NCI-H1417 (cell line): ENCODE measurements around the gene TSSK3.

Source experiments
- DNase-seq, 3 experiments: peaks; one replicate each; lab custom pipeline; 2025; lab: John Stamatoyannopoulos, UW

TSSK3 gene, protein sequence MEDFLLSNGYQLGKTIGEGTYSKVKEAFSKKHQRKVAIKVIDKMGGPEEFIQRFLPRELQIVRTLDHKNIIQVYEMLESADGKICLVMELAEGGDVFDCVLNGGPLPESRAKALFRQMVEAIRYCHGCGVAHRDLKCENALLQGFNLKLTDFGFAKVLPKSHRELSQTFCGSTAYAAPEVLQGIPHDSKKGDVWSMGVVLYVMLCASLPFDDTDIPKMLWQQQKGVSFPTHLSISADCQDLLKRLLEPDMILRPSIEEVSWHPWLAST

DNA sequence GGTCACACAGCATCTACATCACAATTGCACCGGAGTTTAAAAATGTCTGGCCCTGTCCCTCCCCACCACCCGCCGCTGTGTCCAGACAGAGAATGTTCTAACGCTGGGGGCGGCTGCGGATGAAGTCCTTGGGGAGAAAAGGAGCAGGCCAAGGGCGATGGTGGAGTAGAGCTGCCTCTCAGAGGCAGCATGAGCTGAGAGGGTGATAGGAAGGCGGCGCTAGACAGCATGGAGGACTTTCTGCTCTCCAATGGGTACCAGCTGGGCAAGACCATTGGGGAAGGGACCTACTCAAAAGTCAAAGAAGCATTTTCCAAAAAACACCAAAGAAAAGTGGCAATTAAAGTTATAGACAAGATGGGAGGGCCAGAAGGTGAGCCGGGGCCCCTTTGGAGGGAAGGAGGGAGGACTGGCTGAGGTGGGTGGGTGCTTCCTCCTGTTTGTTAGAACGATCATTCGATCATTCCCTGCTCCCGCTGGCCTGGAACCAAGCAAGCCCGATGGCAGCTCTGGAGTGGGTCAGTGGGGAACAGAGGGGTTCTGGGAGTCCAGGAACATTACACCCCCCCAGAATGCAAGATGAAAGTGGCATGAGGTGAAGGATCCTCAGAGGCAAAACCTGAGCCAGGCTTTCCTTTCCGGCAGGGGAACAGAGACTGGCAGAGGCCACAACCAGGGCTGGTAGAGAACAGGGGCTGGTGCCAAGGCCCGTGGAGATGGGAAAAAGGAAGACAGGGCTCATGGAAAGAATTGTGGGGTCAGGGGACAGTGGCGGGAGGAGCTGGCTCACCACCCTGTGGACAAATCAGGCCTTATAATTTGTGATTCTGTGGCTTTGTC, at the start of gene TSSK3, which contains the start of gene FAM229A:
TSSK3 (plus strand) TSS at position 66 of the 840 bp plus-strand sequence; CDS start at position 229, 163 bp downstream.
FAM229A (minus strand) TSS at position 12 of the 840 bp plus-strand sequence. CDS start 394 bp downstream, outside the sequence.
- DNase-seq: no peak

DNA sequence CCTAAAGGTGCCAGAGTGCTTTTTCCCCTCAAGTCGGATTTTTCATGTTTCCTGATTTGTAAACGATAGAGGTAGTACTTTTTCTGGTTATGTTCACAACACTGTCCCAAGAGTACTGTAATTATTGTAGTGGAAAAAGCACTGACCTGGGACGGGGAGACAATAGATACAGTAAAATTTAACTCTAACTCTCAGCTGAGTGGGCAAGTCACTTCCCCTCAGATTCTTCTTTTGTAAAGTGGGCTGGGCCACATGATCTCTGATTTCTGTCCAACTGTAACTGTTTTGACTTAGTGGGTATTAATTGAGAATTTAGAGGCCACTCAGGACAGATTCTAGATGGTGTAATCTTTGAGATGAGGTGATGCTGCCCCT, 45.4 kb upstream of the TSSK3 start:
- DNase-seq: no peak

DNA sequence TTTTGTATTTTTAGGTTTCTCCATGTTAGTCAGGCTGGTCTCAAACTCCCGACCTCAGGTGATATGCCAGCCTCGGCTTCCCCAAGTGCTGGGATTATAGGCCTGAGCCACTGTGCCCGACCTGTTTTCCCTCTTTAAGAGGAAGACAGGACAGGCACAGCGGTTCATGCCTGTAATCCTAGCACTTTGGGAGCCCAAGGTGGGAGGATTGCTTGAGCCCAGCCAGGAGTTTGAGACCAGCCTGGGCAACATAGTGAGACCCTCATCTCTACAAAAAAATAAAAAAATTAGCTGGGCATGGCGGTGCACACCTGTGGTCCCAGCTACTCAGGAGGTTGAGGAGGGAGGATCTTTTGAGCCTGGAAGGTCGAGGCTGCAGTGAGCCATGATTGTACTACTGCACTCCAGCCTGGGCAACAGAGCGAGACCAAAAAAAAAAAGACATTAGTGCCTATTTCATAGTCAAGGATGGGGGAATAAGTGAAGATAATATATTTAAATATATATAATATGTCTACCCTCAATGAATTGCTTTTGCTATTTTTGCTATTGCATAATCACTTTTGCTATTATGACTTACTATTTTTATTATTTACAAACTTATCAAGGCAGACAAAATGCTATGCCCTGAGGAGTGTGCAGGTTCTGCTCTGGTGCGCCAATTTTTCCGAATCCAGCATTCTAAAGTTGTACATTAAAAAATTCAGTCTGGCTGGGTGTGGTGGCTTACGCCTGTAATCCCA, 44.0 kb upstream of the TSSK3 start:
- no peak for DNase-seq

DNA sequence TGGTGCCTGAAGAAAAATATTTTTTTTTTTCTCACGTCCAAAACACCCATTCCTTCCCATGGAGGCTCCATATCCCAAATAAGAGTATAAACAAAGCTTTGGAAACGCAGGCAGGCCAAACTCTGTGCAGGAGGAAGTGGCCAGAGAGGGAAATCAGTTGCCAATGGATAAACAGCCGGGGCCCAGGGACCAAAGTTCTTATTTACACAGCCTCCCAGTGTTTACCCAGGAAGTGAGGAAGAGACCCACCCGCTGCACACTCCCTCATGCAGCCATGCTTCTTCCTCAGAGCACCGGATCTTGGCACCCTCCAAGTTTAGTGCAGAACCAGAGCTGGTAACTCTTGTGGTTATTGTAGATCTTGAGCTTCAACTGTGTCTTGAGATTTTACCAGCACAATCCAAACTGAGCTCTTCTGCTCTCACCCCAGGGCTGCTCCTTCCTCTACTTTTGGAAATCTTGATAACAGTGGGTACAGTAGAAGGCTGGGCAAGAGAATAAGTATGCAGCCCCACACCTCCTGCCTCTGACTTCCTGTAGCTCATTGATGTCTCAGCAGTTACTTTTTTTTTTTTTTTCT, 40.5 kb upstream of the TSSK3 start:
- DNase-seq: no peak

DNA sequence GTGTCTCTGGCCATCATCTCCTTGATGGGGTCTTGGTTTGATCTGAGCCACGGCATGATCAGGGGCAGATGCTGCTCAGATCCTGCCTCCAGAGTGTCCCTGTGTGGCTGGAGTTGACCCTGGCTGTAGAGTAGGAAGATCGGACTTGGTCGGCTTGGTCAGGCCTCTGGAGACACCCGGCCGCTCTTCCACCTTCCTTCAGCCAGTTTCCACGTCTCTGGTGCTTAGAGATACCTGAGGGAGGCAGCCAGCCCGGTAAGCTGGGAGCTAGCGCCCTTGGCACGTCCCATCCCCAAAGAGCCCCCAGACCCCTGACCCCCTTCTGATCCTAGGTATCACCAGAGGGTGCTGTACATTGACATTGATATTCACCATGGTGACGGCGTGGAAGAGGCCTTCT, 35.1 kb upstream of the TSSK3 start:
- no peak for DNase-seq

DNA sequence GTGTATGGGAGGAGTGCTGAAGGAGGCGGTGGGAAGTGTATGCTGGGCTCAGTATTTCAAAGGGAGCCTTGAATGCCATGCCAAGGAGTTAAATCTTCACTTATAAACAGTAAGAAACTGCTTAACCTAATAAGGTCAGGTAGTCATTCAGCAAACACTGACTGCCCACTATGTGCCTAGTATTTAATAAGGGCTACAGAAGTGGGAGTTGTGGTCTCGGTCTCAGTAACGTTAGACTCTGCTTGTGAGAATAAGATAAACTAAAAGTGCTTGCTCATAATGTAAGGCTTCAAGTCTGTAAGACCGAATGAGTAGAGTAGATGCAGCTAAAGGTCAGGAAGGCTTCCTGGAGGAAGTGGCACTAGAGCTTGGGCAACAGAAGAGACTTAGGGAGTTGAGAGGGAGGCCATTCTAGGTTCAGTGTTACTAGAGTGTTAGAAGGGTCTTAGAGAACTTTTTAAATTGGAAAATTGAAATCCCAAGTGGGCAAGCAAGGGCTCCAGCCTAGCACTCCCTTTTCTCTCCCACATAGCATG, 32.3 kb upstream of the TSSK3 start:
- no peak for DNase-seq

DNA sequence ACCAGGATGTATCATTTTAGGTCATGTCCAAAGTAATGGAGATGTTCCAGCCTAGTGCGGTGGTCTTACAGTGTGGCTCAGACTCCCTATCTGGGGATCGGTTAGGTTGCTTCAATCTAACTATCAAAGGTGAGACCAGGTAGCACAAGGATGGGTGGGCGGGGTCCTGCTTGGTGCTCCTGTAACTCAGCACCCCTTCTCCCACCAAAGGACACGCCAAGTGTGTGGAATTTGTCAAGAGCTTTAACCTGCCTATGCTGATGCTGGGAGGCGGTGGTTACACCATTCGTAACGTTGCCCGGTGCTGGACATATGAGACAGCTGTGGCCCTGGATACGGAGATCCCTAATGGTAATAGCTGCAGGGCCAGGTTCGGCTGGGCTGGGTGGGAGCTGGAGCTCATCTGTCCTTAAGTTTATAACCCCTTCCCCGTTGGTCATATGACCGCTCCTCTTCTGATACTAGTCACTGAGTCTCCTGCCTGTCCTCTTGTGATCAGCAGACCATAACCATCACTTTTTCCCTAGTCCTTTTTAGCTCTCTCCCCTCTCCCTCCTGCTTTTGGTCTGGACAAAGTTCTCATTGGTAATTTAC, 31.7 kb upstream of the TSSK3 start:
- no peak for DNase-seq

DNA sequence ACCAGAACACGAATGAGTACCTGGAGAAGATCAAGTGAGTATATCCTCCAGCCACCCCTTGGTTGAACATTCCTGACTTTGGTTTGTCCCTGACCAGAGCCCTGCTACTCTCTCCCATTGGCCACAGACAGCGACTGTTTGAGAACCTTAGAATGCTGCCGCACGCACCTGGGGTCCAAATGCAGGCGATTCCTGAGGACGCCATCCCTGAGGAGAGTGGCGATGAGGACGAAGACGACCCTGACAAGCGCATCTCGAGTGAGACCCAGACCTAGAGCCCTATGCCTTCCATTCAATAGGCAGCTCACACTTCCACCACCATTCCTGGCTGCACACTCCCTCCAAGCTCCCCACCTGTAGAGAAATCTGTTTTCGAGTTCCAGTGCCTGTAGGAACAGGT, 30.8 kb upstream of the TSSK3 start:
- DNase-seq: peak in 1 of 3 experiments; percentile 25

DNA sequence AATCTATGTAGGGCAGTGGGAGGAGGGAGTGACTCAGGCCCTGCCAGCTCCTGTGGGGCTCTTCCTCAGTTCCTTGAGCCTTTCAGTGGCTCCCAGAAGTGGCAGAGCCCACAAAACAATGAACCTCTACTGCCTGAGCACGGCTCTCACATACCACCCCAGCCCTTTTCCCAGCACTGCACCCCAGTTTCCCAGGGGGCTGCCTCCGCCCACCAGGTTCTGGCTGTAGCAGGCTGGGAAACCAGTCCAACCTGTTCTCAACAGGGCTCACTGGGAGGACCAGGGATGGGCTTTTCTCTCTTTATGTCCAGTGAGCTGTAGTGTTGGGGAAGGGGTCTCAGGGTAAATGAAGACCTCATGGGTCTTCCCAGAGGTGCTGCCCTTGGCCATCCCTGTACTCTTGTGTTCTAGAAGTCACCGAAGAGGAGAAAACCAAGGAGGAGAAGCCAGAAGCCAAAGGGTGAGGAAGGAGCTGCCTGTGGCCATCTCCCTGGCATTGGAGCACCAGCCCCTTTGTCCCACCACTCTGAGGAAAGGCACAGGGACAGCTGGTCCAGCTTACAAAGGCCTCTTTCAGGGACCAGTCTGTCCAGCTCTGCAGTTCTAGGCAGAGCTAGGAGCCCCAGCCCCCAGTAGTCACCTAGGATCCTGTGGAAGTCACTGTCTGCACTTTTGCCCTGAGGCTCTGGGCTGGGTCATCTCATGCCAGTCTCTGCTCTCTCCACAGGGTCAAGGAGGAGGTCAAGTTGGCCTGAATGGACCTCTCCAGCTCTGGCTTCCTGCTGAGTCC, 29.9 kb upstream of the TSSK3 start:
- peak in 1 of 3 experiments; percentile 44 for DNase-seq

DNA sequence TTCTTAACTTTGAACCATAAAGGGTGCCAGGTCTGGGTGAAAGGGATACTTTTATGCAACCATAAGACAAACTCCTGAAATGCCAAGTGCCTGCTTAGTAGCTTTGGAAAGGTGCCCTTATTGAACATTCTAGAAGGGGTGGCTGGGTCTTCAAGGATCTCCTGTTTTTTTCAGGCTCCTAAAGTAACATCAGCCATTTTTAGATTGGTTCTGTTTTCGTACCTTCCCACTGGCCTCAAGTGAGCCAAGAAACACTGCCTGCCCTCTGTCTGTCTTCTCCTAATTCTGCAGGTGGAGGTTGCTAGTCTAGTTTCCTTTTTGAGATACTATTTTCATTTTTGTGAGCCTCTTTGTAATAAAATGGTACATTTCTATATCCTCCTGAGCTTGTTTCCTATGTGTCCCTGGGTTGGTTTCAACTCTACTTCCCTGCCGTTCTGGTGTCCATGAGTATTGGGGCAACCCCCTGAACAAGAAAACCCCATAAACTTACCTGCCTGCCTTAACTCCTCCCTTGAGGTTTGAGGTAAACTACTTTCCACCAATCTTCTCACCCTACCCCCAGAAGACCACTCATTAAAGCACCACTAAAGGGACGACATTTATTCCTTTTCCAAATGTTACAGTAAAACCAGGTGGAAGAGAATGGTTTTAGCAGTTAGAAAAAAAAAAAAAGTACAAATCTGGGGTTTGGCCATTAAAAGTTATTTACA, 28.9 kb upstream of the TSSK3 start:
- DNase-seq: no peak

DNA sequence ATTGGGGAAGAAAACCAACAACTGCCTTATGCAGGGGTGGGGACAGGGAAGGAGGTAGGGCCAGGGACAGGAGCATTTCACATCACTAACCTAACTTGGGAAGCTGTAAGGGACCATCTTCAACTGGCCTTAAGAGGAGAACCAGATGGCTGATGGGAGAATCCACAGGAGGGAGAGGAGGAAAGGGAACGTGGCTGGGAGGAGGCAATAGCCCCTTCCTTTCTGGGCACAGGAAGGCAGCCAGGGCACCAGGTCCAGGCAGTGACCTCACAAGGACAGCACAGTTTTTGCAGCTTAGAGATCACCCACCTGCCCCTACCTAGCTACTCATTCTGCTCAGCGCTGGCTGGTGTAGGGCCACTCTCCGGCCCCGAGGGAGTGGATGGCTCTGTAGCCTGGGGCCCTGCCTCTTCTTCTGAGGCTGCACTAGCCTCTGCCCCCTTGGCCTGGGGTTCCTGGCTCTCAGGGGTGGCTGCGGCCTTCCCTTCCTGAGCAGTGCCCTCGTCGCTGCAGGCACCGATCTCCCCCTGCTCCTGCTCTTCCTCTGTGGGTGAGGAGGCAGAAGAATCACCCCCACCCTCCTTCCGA, 28.0 kb upstream of the TSSK3 start:
- peak in 1 of 3 experiments; percentile 56 for DNase-seq

DNA sequence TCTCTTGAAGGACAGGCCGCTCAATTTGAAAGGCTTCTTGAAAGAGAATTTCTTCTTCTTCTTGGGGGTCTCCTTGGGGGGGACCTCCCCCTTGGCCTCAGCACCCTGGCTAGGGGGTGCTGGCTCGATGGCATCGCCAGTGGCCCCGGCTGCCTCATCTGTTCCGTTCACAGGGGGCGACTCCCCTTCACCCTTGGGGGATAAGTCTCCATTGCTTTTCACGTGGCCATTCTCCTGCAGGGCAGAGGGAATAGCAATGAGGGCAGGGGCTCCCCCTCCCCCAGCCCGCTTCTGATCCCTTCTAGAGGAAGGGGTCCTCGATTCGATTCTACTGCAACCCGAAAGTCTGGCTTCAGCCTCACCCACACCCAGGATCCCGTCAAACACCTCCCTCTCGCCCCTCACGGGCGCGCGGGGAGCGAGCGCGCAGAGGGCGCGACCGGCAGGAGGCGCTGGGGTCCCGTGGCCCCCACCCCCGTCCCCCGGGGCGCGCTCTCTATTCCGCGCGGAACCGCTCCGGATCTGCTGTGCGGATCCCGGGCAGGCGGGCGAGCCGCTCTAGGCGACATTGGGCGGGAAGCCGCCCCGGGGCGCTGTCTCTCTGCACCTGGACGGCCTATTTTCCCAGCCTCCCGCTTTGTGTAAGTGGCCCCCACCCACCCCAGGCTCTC, 27.3 kb upstream of the TSSK3 start:
- DNase-seq: peak; percentile 64 to 69 (median 64)

DNA sequence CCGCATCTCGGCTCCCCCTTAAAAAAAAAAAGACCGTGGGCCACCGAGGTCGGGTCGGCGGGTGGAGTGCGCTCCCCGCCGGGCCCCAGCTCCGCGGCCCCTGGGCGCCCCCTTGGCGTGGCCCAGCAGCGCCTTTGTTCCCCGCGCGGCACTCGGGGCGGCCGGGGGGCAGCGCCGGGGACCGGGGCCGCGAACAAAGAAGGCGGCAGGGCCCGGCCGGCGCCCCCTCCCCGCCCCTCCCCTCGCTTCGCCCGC, 26.9 kb upstream of the TSSK3 start:
- no peak for DNase-seq

DNA sequence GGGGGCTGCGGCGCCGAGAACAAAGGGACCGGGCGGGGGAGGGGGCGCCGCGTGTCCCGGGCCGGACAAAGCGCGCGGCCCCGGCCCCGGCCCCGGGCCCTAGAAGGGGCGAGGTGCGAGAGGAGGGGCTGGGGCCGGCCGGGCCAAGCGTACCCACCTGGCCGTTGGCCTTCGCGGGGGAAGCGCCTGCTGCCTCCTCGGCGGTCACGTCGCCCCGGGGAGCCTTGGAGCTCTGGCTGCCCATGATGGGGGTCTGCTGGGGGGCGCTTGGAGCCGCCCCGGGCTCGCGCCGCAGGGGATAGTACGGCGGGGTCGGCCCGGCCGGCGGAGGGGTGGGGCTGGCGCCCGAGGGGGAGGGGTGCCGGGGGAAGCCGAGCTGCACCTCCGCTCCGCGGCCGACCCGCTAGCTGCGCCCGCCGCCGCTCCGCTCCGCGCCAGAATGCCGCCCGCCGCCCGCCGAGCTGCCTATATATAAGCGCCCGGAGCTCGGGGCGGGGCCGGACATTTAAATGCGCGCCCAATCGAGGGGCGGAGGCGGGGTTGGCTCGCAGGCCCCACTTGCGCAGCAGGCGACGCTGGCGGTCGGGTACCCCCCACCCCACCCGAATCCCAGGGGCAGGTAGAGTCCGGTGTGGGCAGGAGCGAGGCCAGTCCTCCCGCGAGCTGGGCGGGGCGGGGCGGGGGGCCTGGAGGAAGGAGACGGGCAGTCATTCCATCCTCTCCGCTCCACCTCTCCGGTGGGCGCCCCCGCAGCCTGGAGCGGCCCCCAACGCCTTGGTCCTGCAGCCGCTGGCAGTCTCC, 26.3 kb upstream of the TSSK3 start, which contains the start of gene MARCKSL1:
MARCKSL1 (minus strand) TSS at position 444 of the 801 bp plus-strand sequence; CDS start at position 244, 200 bp downstream.
- peak; percentile 78 to 87 (median 83) for DNase-seq

DNA sequence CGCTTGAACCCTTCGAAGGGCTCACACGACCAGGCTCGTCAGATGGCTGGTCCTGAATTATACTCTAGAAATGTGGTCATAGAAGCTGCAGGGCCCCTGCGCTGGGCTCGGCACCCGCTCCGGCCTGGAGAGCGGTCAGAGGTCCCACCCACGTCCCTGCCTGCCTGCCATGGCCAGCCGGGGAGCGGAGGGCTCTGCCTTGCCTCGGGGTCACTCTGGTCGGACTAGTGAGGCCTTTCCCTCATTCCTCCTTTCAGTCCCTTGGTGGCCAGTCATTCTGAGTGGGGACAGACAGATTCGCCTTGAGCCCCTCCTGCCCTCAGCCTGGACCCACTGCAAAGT, 25.8 kb upstream of the TSSK3 start:
- no peak for DNase-seq

DNA sequence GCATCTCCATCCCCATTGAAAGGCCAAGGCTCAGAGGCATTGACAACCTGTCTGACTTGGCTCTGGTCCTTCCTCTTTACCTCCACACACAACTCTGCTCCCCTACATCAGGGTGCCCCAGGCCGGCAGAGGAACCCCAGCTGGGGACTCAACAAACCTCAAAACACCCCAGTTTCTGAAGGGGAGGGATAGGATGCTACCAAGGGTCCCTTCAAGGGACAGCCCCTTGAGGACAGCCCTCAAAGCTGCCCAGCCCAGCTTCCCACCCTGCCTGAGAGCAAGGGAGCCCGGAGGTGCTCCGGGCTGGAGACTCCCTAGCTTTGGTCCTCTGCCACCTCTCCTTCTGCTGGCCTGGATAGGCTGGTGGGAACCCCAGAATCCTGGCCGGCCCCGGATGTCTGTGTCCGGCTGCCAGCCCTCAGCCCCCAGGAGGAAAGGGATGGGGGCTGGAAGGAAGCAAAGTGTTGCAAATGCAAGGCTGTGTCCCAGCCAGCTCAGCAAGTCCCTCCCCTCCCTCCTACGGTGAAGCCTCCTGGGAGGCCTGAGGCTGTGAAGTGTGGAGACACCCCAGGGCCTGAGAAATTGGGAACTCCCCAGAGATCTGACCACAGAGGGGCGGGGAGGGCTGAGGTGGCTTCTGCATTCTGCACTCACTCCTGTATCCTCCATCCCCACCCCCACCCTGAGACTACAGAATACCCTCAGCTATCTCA, 25.2 kb upstream of the TSSK3 start:
- no peak for DNase-seq

DNA sequence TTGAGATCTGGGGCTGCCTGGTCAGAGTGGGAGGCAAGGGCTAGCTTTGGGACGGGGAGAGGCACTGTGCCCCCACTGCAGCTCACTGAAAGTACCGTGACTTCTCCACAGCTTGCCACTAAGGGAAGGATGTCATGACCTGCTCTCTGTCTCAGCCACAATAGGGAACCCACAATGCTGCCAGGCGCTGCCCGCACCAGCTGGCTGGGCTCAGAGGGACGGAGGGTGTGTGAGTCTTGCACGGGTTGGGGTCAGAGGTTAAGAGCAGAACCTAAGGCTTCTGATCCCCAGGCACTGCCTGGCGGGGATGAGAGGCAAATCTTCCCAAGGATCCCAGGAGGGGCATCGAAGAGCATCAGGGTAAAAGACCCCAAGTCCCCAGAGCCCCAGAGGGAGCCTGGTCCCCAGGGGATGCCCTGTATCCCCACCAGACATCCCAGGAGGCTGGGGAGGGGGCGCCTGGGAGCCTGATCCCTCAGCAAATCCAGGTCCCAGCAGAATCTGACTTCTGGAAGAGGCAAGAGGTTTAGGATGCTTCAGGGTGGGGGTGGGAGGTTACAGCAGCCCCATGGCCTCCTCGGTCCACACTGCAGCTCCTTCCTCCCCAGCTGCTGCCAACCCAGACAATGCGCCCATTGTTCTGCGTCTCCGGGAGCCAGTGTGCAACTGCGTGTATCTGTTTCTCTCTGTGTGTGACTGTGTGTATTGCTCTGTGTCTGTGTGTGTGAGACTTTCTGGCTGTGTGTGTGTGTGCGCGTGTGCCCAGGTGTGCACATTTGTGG, 24.3 kb upstream of the TSSK3 start:
- DNase-seq: peak in 1 of 3 experiments; percentile 9
